Mucosa of descending colon (tissue), 3 donors: ENCODE results near the gene FCER1A. TPM values are rescaled to one million over a fixed set of nuclear protein-coding genes. Genes with fewer than 3 reads are reported as not detected.

ENCODE experiments used
- ATAC-seq: fragments of 200-7000 bp; cut with Tn5 transposase; one replicate; pipeline ENCODE4 v1.9.1; 2020; ENCODE audit warnings: mild to moderate bottlenecking, moderate library complexity
- DNase-seq, 3 donors: peaks; one replicate each; pipeline ENCODE4 v3.0.0-alpha.2; 2020
- H3K36me3 ChIP-seq: fragments of 200-600 bp; one replicate; pipeline ENCODE4 v1.8.0; 2021; ENCODE audit warnings: low read depth, mild to moderate bottlenecking
- H3K4me1 ChIP-seq: fragments of 200-600 bp; one replicate; pipeline ENCODE4 v1.8.0; 2021; ENCODE audit warnings: low read depth, mild to moderate bottlenecking
- H3K4me3 ChIP-seq: fragments of 200-600 bp; one replicate; pipeline ENCODE4 v1.8.0; 2021; ENCODE audit warnings: mild to moderate bottlenecking
- H3K9me3 ChIP-seq: fragments of 200-600 bp; one replicate; pipeline ENCODE4 v1.8.0; 2021; ENCODE audit warnings: mild to moderate bottlenecking
- CTCF ChIP-seq: fragments of 200-600 bp; IDR thresholded peaks from one replicate; pipeline ENCODE4 v1.8.0; 2022; ENCODE audit warnings: antibody characterized with exemption, mild to moderate bottlenecking
- intact Hi-C, 2 donors: fragments of 100-400 bp; cut with DNase I in 1 of 2; cut with micrococcal nuclease in 1 of 2; formaldehyde crosslinking; loops; one replicate each; pipeline versions ENCODE4 v1.11.0 to v1.11.1; 2022; cut with DNase I, micrococcal nuclease
- total RNA-seq, 3 donors: library from RNA; stranded (reverse); fragmentation: NEBNext Ultra II Directional in 2 of 3; extraction: Animal tissue kit (Norgen Biotek cat#: 25700) in 2 of 3; gene quantifications; one replicate each; pipeline versions ENCODE4 v1.2.1 to v1.2.4, GENCODE V29; 2021 to 2023
- donor health status: DM: no; HTN: no; CAD: no; lungs with moderate emphysema.
- donor health status: DM: no; HTN: no; CAD: no.
- donor health status: DM: no; HTN: yes; CAD: no.

The FCER1A gene
- total RNA-seq, 3 donors from 2014 or later, result 0.46 to 1.7 (median 1.1) TPM

- Histone ChIP-seq H3K4me3 (no peak overlapping the region), H3K36me3 (no peaks in the 10 kb centered on the region), H3K4me1 (no peaks in the 10 kb centered on the region), H3K9me3 (peaks cover 4% of the 10 kb centered on the region)
- ATAC-seq, result no peak
- no peak for TF ChIP-seq CTCF
- intact Hi-C loops, result no loop called here
- no peak for DNase-seq
Measured at GRCh38 chr1:159352436-159352835, 50.3 kb downstream of the FCER1A start.

Other genes starting within 250 kb of the FCER1A start
- gene AIM2, start 225.6 kb upstream of the FCER1A start, total RNA-seq, result 1 to 10 TPM in 1 of 3 donors, under 1 TPM in 2; 0.38 to 1.0 (median 0.61) TPM
- 10 to 100 TPM in 2 of 3 donors, 1 to 10 TPM in 1; 2.7 to 23.3 (median 10.3) TPM for gene CADM3, start 130.7 kb upstream of the FCER1A start, total RNA-seq
- 10 to 100 TPM; 19.5 to 30.4 (median 27.6) TPM for gene ACKR1, start 97.5 kb upstream of the FCER1A start, total RNA-seq
- not detected for gene OR10J4, start 129.9 kb downstream of the FCER1A start, total RNA-seq
- gene OR10J1, start 137.4 kb downstream of the FCER1A start, total RNA-seq, result not detected
- gene OR10J5, start 233.7 kb downstream of the FCER1A start, total RNA-seq, result not detected